Left lung (tissue), 10 donors: ENCODE data around the gene PPFIA2. TPM values are rescaled to one million over a fixed set of nuclear protein-coding genes. Genes with fewer than 3 reads are reported as not detected.
"Not testable (repeated sequence)": the region's sequence is repeated elsewhere in the genome, so short reads cannot be mapped to it uniquely, and the experiment has no call there.

Source experiments
- ATAC-seq: fragments of 200-7000 bp; cut with Tn5 transposase; one replicate; pipeline ENCODE4 v1.9.1; 2020; ENCODE audit warnings: moderate library complexity
- DNase-seq, 4 donors: peaks; one replicate each; pipeline ENCODE4 v3.0.0-alpha.2; 2013 to 2020
- H3K27ac ChIP-seq, 2 donors: fragments of 200-600 bp; sonication (generic) in 1 of 2; one replicate each; pipeline versions ENCODE4 v1.5.0 to v1.8.0; 2020 to 2021
- H3K27me3 ChIP-seq, 2 donors: fragments of 200-600 bp; sonication (generic) in 1 of 2; one replicate each; pipeline versions ENCODE4 v1.5.0 to v1.8.0; 2020 to 2021
- H3K36me3 ChIP-seq, 2 donors: fragments of 200-600 bp; sonication (generic) in 1 of 2; one replicate each; pipeline versions ENCODE4 v1.5.0 to v1.8.0; 2020 to 2021
- H3K4me1 ChIP-seq, 2 donors: fragments of 200-600 bp; one replicate each; pipeline ENCODE4 v1.8.0; 2021
- H3K4me3 ChIP-seq, 2 donors: fragments of 200-600 bp; sonication (generic) in 1 of 2; one replicate each; pipeline versions ENCODE4 v1.5.0 to v1.8.0; 2020 to 2021; ENCODE audit warnings: mild to moderate bottlenecking in 1 of 2
- H3K9me3 ChIP-seq, 2 donors: fragments of 200-600 bp; sonication (generic) in 1 of 2; one replicate each; pipeline versions ENCODE4 v1.5.0 to v1.8.0; 2020 to 2021
- intact Hi-C, 2 donors: fragments of 100-400 bp; cut with DNase I; formaldehyde crosslinking; loops; one replicate each; pipeline versions ENCODE4 v1.11.2 to v1.14.2; 2022
- polyA plus RNA-seq, 6 donors: library from polyadenylated mRNA; unstranded; fragments of 120-200 nt; gene quantifications; one replicate each; pipeline ENCODE4 v1.2.1, GENCODE V29; 2013; ENCODE audit not compliant: insufficient read length in 6 of 6
- total RNA-seq, 2 donors: library from RNA; stranded (reverse); fragmentation: NEBNext Ultra II Directional; extraction: Animal tissue kit (Norgen Biotek cat#: 25700); gene quantifications; one replicate each; pipeline ENCODE4 v1.2.1, GENCODE V29; 2021
- TF ChIP-seq, protein P1 (sequence below), 2 donors: fragments of 200-600 bp; sonication (generic) in 1 of 2; IDR thresholded peaks; one replicate each; pipeline versions ENCODE4 v1.5.0 to v1.8.0; 2021; ENCODE audit warnings: antibody characterized with exemption in 2 of 2
- donor health status: DM: no; HTN: yes; CAD: no.
- donor health status: DM: no; HTN: no; CAD: no.

The PPFIA2 gene
- total and polyA plus RNA-seq, 8 donors, result 1.1 to 3.5 (median 1.9) TPM

DNA sequence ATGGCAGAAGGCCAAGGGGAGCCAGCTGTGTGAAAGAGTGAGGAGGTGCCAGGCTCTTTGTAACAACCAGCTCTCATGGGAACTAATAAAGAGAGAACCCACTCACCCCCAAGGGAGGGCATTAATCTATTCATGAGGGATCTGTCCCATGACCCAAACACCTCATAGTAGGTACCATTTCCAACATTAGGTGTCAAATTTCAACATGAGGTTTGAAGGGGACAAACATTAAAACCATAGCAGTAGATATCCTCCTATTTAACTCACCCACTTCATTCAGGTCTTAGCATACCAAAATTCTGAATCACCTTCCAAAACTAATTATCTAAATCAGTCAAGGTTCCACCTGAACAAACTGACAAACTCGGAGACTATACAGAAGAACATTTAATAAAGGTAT is 75.3 kb downstream of the PPFIA2 start:
- no peak for ATAC-seq

DNA sequence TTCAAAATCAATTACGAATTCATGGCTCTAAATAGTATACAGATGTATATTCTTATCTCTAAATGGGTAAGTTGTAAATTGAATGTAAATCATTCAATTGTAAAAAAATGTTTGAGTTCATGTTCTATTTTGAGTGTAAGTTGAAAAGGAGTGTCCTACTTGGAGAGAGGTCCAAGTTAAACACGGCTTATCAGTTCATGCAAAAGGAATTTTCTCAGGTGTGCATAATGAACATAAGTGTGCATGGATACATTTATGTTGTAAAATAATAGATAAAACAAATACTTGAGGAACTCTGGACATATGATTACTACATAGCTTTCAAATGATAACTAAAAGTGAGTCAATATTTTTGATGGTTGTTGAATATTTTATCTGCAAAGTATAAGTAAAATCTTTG is 79.5 kb downstream of the PPFIA2 start:
- Histone ChIP-seq H3K27me3 (no peaks in the 10 kb centered on the region), H3K4me3 (no peak overlapping the region), H3K27ac (no peak overlapping the region), H3K9me3 (no peaks in the 10 kb centered on the region), H3K4me1 (no peaks in the 10 kb centered on the region), H3K36me3 (no peaks in the 10 kb centered on the region)
- TF ChIP-seq, protein P1, sequence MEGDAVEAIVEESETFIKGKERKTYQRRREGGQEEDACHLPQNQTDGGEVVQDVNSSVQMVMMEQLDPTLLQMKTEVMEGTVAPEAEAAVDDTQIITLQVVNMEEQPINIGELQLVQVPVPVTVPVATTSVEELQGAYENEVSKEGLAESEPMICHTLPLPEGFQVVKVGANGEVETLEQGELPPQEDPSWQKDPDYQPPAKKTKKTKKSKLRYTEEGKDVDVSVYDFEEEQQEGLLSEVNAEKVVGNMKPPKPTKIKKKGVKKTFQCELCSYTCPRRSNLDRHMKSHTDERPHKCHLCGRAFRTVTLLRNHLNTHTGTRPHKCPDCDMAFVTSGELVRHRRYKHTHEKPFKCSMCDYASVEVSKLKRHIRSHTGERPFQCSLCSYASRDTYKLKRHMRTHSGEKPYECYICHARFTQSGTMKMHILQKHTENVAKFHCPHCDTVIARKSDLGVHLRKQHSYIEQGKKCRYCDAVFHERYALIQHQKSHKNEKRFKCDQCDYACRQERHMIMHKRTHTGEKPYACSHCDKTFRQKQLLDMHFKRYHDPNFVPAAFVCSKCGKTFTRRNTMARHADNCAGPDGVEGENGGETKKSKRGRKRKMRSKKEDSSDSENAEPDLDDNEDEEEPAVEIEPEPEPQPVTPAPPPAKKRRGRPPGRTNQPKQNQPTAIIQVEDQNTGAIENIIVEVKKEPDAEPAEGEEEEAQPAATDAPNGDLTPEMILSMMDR (IDR thresholded peaks at IDR 0.05), result no peak
- intact Hi-C loops, result no loop called here
- peak; percentile 44 for ATAC-seq
- no peak for DNase-seq

More for the DNA sequence above, 75.3 kb downstream of the PPFIA2 start:
- H3K36me3 ChIP-seq, result no peaks in the 10 kb centered on the region
- intact Hi-C loops, result no loop called here
- no peaks in the 10 kb centered on the region for H3K9me3 ChIP-seq
- TF ChIP-seq, protein P1 (IDR thresholded peaks at IDR 0.05), result no peak
- no peaks in the 10 kb centered on the region for H3K27me3 ChIP-seq
- no peak for DNase-seq
- H3K27ac ChIP-seq, result no peak overlapping the region
- H3K4me1 ChIP-seq, result no peaks in the 10 kb centered on the region
- H3K4me3 ChIP-seq, result no peak overlapping the region

DNA sequence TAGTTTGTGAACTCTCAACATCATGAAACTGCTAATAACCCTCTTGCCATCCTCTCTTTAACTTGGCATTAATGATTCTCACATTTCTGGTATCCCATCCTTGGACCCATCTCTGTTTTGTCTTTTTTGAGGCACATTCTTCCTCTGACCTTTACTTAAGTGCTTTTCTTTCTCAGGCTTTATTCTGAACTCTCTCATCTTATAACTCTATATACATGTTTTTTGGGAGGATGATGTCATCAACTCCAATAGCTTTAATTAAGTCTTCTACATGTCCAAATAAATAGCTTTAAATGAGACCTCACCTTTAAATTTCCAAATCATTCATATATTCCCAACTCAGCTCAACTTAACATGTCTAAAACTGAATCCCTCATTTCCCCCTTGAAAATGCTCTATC is 88.4 kb downstream of the PPFIA2 start:
- H3K36me3 ChIP-seq, result no peaks in the 10 kb centered on the region
- no peaks in the 10 kb centered on the region for H3K4me1 ChIP-seq
- intact Hi-C loops, result no loop called here
- TF ChIP-seq, protein P1 (IDR thresholded peaks at IDR 0.05), result no peak
- H3K4me3 ChIP-seq, result no peak overlapping the region
- no peak overlapping the region for H3K27ac ChIP-seq
- ATAC-seq, result no peak
- no peak for DNase-seq
- H3K9me3 ChIP-seq, result no peaks in the 10 kb centered on the region
- H3K27me3 ChIP-seq, result no peaks in the 10 kb centered on the region

DNA sequence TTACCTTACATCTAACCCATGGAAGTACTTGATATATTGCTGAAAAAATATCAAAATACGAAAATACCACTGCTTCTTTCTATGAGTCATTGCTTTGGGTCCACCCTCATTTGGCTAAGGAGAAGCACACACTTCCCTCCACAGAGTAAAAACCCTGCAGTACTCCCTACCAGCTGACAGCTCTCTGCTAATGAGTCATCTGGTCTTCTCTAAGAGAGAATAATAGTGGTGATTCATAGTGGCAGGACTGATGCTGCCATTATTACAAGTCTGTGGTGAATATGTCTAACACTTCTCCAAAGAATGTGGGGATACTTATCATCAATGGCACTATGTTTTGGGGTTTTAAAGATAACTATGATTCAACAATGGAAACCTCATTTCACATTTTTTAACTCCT is 90.7 kb downstream of the PPFIA2 start:
- peak; percentile 83 for ATAC-seq

DNA sequence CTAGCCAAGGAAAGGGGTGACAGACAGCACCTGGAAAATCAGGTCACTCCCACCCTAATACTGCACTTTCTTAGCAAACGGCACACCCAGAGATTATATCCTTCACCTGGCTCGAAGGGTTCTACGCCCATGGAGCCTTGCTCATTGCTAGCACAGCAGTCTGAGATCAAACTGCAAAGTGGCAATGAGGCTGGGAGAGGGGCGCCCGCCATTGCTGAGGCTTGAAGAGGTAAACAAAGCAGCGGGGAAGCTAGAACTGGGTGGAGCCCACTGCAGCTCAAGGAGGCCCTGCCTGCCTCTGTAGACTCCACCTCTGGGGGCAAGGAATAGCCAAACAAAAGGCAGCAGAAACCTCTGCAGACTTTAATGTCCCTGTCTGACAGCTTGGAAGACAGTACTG is 99.8 kb downstream of the PPFIA2 start:
- H3K4me3 ChIP-seq, ATAC-seq, H3K27me3 ChIP-seq, intact Hi-C loops, H3K36me3 ChIP-seq, H3K9me3 ChIP-seq, H3K4me1 ChIP-seq, H3K27ac ChIP-seq: not testable (repeated sequence)
- peak in 1 of 4 donors; percentile 13 for DNase-seq

More for the DNA sequence above, 90.7 kb downstream of the PPFIA2 start:
- peaks cover 0 to 2% of the 10 kb centered on the region in 2 donors for H3K9me3 ChIP-seq
- no peaks in the 10 kb centered on the region for H3K27me3 ChIP-seq
- no peak overlapping the region for H3K27ac ChIP-seq
- no peak for DNase-seq
- H3K36me3 ChIP-seq, result no peaks in the 10 kb centered on the region
- H3K4me1 ChIP-seq, result no peaks in the 10 kb centered on the region
- TF ChIP-seq, protein P1 (IDR thresholded peaks at IDR 0.05), result no peak
- H3K4me3 ChIP-seq, result no peak overlapping the region
- intact Hi-C loops, result no loop called here

DNA sequence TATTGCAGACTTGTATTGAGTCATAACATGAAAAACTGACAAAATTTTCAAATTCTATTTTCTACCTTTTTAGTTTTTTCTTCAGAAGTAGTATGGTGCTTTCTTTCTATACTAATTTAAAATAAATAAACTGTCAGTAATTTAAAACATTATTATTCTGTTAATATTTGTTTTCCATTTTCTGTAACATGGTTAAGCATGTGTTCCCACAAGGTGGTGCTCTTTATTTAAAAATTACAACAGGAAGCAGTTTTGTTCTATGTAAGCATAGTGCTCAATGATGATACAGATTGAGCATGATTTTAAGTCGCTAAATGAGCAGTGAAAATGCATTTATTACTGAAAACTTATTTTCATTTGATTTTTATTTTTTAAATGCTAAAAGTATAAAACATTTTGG is 114.6 kb downstream of the PPFIA2 start:
- no peak overlapping the region for H3K27ac ChIP-seq
- H3K9me3 ChIP-seq, result no peaks in the 10 kb centered on the region
- H3K4me3 ChIP-seq, result no peak overlapping the region
- DNase-seq (peak in 2 of 4 donors; percentile 14 to 52), ATAC-seq (peak; percentile 75)
- no peaks in the 10 kb centered on the region for H3K36me3 ChIP-seq
- no peaks in the 10 kb centered on the region for H3K27me3 ChIP-seq
- TF ChIP-seq, protein P1 (IDR thresholded peaks at IDR 0.05), result peak in 1 of 2 donors; percentile 44
- intact Hi-C loops, result loop anchor here in 1 of 2 donors (10.0 kb wide), 1 partner anchor 680 kb away; no protein-coding TSS in a partner anchor
- H3K4me1 ChIP-seq, result no peaks in the 10 kb centered on the region
